Prostate gland (tissue), 2 donors: ENCODE results near the gene ABCC2. TPM values are rescaled to one million over a fixed set of nuclear protein-coding genes. Genes with fewer than 3 reads are reported as not detected.

ENCODE experiments used
- DNase-seq: peaks from one replicate; pipeline ENCODE4 v3.0.0-alpha.2; 2019; ENCODE audit warnings: low spot score
- H3K27ac ChIP-seq, 2 donors: fragments of 200-600 bp; sonication (generic); 2 replicates each; pipeline ENCODE4 v1.5.1; 2017 to 2019
- H3K27me3 ChIP-seq: fragments of 200-600 bp; sonication (generic); replicated peaks from 2 replicates; pipeline ENCODE4 v1.5.1; 2019; ENCODE audit not compliant: insufficient read depth
- H3K36me3 ChIP-seq, 2 donors: fragments of 200-600 bp; sonication (generic); 1 replicate in 1 of 2; 2 replicates in 1 of 2; pipeline versions ENCODE4 v1.5.1 to v1.8.1; 2017 to 2019
- H3K4me1 ChIP-seq: fragments of 200-600 bp; sonication (generic); replicated peaks from 2 replicates; pipeline ENCODE4 v1.5.1; 2019
- H3K4me3 ChIP-seq, 2 donors: fragments of 200-600 bp; sonication (generic); 2 replicates each; pipeline ENCODE4 v1.5.1; 2017 to 2019
- H3K9me3 ChIP-seq: fragments of 200-600 bp; sonication (generic); 2 replicates; pipeline ENCODE4 v1.5.1; 2017
- POLR2A ChIP-seq: fragments of 450-650 bp; IDR thresholded peaks from one replicate; pipeline ENCODE4 v1.6.1; 2016; ENCODE audit warnings: antibody characterized with exemption, mild to moderate bottlenecking
- POLR2AphosphoS5 ChIP-seq: sonication (generic); formaldehyde crosslinking; IDR thresholded peaks from one replicate; pipeline ENCODE4 v1.6.1; 2017; ENCODE audit warnings: antibody characterized with exemption
- WGBS: methylation state at CpG from one replicate; pipeline ENCODE4 v1.1.5; 2018; 5-methylcytosine and 5-hydroxymethylcytosine counted together
- intact Hi-C: fragments of 100-400 bp; cut with DNase I; formaldehyde crosslinking; loops from one replicate; pipeline ENCODE4 v1.14.2; 2022
- total RNA-seq, 2 donors: library from RNA; depleted of rRNA; stranded (reverse); fragments of >200 nt; gene quantifications; one replicate each; pipeline ENCODE4 v1.1.0, GENCODE V29; 2016
- TF ChIP-seq, protein P1 (sequence below), 4 experiments: fragments of 200-600 bp in 2 of 4; fragments of 450-650 bp in 2 of 4; sonication (generic) in 2 of 4; IDR thresholded peaks; 1 replicate in 3 of 4; 2 replicates in 1 of 4; pipeline ENCODE4 v1.5.1; 2016 to 2019; ENCODE audit warnings: antibody characterized with exemption in 4 of 4, mild to moderate bottlenecking in 2 of 4, moderate library complexity in 2 of 4

The ABCC2 gene
- total RNA-seq, 2 donors from 2014 or later: 0.14 to 0.74 TPM

DNA sequence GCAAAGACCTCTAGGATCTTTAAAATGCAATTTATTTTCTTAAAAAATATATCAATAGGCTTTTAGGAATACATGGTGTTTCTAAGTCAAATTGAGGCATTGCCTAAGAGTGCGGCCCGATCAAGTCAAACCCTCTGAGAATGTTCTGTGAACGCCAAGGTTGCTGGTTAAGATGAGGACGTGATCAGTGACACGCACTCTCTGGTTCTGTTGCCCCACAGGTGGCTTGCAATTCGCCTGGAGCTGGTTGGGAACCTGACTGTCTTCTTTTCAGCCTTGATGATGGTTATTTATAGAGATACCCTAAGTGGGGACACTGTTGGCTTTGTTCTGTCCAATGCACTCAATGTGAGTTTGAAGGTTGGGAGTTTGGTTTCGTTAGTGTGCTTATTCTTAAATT lies 59.3 kb downstream of the ABCC2 start:
- 83% methylated on average over 7 of the region's 7 CpGs for WGBS
- TF ChIP-seq, protein P1, sequence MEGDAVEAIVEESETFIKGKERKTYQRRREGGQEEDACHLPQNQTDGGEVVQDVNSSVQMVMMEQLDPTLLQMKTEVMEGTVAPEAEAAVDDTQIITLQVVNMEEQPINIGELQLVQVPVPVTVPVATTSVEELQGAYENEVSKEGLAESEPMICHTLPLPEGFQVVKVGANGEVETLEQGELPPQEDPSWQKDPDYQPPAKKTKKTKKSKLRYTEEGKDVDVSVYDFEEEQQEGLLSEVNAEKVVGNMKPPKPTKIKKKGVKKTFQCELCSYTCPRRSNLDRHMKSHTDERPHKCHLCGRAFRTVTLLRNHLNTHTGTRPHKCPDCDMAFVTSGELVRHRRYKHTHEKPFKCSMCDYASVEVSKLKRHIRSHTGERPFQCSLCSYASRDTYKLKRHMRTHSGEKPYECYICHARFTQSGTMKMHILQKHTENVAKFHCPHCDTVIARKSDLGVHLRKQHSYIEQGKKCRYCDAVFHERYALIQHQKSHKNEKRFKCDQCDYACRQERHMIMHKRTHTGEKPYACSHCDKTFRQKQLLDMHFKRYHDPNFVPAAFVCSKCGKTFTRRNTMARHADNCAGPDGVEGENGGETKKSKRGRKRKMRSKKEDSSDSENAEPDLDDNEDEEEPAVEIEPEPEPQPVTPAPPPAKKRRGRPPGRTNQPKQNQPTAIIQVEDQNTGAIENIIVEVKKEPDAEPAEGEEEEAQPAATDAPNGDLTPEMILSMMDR (IDR thresholded peaks at IDR 0.05): no peak
- TF ChIP-seq POLR2A: no peak
- TF ChIP-seq POLR2AphosphoS5: no peak
- DNase-seq: no peak
- Histone ChIP-seq H3K9me3 (no peaks in the 10 kb centered on the region), H3K36me3 (no peaks in the 10 kb centered on the region), H3K27ac (no peak overlapping the region), H3K4me1 (no peaks in the 10 kb centered on the region), H3K4me3 (no peak overlapping the region), H3K27me3 (no peaks in the 10 kb centered on the region)
- intact Hi-C loops: no loop called here

DNA sequence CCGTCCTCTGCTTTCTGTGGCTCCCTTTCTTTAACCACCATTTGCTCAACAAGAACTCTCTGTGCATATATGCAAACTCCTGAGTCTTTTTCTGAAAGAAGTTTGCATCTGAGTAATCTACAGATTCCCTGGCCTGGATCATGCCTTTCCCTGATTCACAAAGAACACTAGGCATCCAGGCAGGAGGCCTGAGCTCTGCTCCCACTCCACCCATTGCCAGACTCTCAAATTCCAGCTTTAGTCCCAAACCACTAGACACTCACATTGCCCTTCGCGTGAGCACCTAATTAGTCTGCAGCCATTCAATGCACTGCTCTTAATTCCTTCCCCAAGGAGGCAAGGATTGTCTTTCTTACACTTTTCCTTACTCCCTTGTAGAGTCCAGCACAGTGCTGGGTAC lies 60.9 kb downstream of the ABCC2 start:
- intact Hi-C loops: no loop called here
- Histone ChIP-seq H3K4me1 (no peaks in the 10 kb centered on the region), H3K27ac (no peak overlapping the region), H3K4me3 (no peak overlapping the region), H3K36me3 (no peaks in the 10 kb centered on the region), H3K9me3 (no peaks in the 10 kb centered on the region), H3K27me3 (no peaks in the 10 kb centered on the region)
- WGBS: 85% methylated on average over 3 of the region's 3 CpGs
- no peak for TF ChIP-seq POLR2A
- no peak for TF ChIP-seq POLR2AphosphoS5
- TF ChIP-seq, protein P1 (IDR thresholded peaks at IDR 0.05): no peak
- no peak for DNase-seq

DNA sequence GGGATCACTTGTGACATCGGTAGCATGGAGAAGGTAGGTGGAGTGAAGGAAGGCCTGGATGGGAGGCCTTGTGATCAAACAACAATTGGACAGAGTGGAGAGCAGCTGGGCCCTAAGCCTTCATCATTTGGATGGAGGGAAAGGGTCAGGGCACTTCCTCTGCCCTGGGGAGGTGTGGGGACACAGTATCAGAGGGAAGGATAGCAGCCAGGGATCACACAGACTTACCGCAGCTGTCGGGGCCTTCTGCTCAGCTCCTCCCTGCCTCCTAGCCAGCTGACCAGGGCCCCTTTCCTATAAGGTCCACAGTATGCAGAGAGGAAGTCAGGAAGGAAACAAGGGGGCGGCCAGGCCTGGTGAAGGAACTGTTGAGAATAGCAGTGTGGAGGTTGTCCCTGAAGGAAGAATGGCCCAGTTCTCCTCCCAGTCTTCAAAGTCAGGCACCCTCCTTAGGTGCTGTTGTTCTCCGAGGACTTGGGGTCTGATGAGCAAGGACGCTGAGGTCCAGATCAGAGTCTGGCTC lies 62.1 kb downstream of the ABCC2 start:
- Histone ChIP-seq H3K4me3 (no peak overlapping the region), H3K36me3 (no peaks in the 10 kb centered on the region), H3K27me3 (no peaks in the 10 kb centered on the region), H3K9me3 (no peaks in the 10 kb centered on the region), H3K4me1 (no peaks in the 10 kb centered on the region), H3K27ac (no peak overlapping the region)
- intact Hi-C loops: no loop called here
- 90% methylated on average over 6 of the region's 6 CpGs for WGBS
- no peak for DNase-seq
- TF ChIP-seq, protein P1 (IDR thresholded peaks at IDR 0.05): no peak
- TF ChIP-seq POLR2A: no peak
- TF ChIP-seq POLR2AphosphoS5: no peak

DNA sequence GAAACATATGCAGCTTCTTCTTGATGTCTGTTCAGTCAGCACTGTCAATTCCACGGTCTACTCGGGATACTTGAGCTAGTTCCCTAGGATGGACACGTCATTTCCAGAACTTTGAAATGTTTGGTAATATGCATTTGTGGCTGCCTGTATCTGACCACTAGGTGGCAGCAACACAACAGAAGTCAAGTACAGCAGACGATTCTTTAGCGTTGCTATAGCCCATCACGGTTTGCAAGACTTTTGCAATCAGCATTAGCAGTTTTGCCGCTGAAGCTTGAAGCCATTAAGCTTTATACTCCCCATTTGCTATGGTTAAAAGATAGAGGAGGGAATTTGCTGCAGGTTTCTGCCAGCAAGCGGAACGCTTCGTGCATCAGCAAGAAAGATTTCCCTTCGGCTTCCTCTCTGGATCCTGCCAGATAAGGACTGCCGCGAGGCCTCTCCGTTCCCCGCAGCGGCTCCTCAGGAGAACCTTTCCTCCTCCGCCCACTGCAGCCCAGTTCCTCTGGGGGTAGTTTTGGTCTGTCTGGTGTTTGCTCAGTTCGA lies 63.5 kb downstream of the ABCC2 start:
- no peaks in the 10 kb centered on the region for H3K36me3 ChIP-seq
- peak; percentile 82 for DNase-seq
- no peaks in the 10 kb centered on the region for H3K9me3 ChIP-seq
- intact Hi-C loops: loop anchor here (5.0 kb wide), 1 partner anchor 201 kb away; no protein-coding TSS in a partner anchor
- peak; percentile 65 for TF ChIP-seq POLR2AphosphoS5
- TF ChIP-seq, protein P1 (IDR thresholded peaks at IDR 0.05): peak; percentile 73 to 96 (median 94)
- TF ChIP-seq POLR2A: no peak
- H3K4me1 ChIP-seq: no peaks in the 10 kb centered on the region
- H3K4me3 ChIP-seq: peak overlapping the region in 1 of 2 donors; percentile 15
- peak overlapping the region in 1 of 2 donors; percentile 11 for H3K27ac ChIP-seq
- no peaks in the 10 kb centered on the region for H3K27me3 ChIP-seq
- 4% methylated on average over 18 of the region's 18 CpGs for WGBS

DNA sequence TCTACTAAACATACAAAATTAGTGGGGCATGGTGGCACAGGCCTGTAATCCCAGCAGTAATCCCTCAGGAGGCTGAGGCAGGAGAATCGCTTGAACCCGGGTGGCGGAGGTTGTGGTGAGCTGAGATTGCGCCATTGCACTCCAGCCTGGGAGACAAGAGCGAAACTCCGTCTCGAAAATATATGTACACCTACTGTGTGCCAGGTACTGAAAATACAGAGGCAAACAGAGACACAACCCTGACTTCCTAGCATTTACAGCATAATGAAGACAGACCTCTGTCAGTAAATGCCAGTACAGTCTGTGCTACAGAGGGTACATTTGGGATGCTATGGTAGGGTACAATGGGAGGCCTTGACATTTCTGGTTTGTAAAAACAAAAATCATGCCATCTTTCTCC lies 66.6 kb downstream of the ABCC2 start:
- no peak for TF ChIP-seq POLR2A
- no peak for TF ChIP-seq POLR2AphosphoS5
- TF ChIP-seq, protein P1 (IDR thresholded peaks at IDR 0.05): no peak
- DNase-seq: no peak
- Histone ChIP-seq H3K9me3 (no peaks in the 10 kb centered on the region), H3K36me3 (no peaks in the 10 kb centered on the region), H3K4me1 (no peaks in the 10 kb centered on the region), H3K4me3 (no peak overlapping the region), H3K27me3 (no peaks in the 10 kb centered on the region), H3K27ac (no peak overlapping the region)
- intact Hi-C loops: loop anchor here (5.0 kb wide), 1 partner anchor 198 kb away; no protein-coding TSS in a partner anchor
- 96% methylated on average over 7 of the region's 7 CpGs for WGBS
